Activated CD8-positive, alpha-beta T cell treated with anti-CD3 and anti-CD28 coated beads, Interleukin-2, amount 10 ng/mL, durations not matched to agents 7 days and 5 days (primary cell): ENCODE data around the gene TCIRG1. TPM values are rescaled to one million over a fixed set of nuclear protein-coding genes. Genes with fewer than 3 reads are reported as not detected.

Experiments used
- ATAC-seq: fragments of 150-1000 bp; cut with Tn5 transposase; one replicate; pipeline ENCODE4 v1.10.0; 2021; ENCODE audit warnings: moderate library complexity
- CTCF ChIA-PET: fragments of 350-600 bp; sonication (Branson Sonifier 250); formaldehyde crosslinking; loops from one replicate; lab custom pipeline; 2021; ENCODE audit warnings: antibody characterized with exemption; lab: Charles Lee
- POLR2A ChIA-PET: fragments of 350-600 bp; sonication (Branson Sonifier 250); formaldehyde crosslinking; loops from one replicate; lab custom pipeline; 2021; ENCODE audit warnings: antibody characterized with exemption; lab: Charles Lee
- DNase-seq: peaks from one replicate; pipeline ENCODE4 v3.0.0-alpha.2; 2020
- H3K27ac Mint-ChIP-seq: one replicate; pipeline ENCODE4 v1.8.0; 2021; ENCODE audit warnings: mild to moderate bottlenecking, mixed read lengths
- H3K27me3 Mint-ChIP-seq: one replicate; pipeline ENCODE4 v1.8.0; 2021; ENCODE audit warnings: low read depth, mixed read lengths
- H3K36me3 Mint-ChIP-seq: one replicate; pipeline ENCODE4 v1.8.0; 2021; ENCODE audit warnings: low read depth, mixed read lengths
- H3K4me1 Mint-ChIP-seq: one replicate; pipeline ENCODE4 v1.8.0; 2021; ENCODE audit warnings: low read depth, mixed read lengths
- H3K4me3 Mint-ChIP-seq: one replicate; pipeline ENCODE4 v1.8.0; 2021; ENCODE audit warnings: mild to moderate bottlenecking, mixed read lengths
- H3K9me3 Mint-ChIP-seq: one replicate; pipeline ENCODE4 v1.8.0; 2022; ENCODE audit warnings: mixed read lengths; ENCODE audit not compliant: insufficient read depth
- total RNA-seq, 2 experiments: library from RNA; stranded (reverse); gene quantifications; one replicate each; pipeline ENCODE4 v1.2.3, GENCODE V29; 2021

Gene TCIRG1
- total RNA-seq, 2 experiments from 2014 or later: 238 to 263 TPM

GRCh38 chr11:68008381-68009337, 30.2 kb upstream of the TCIRG1 start:
- Mint-ChIP-seq H3K9me3 (no peaks in the 10 kb centered on the region), H3K36me3 (no peaks in the 10 kb centered on the region), H3K4me1 (peaks cover 30% of the 10 kb centered on the region), H3K27me3 (no peaks in the 10 kb centered on the region), H3K4me3 (no peak overlapping the region), H3K27ac (no peak overlapping the region)
- ChIA-PET CTCF (interaction anchor here (0.8 to 1.9 kb wide), 6 partner anchors 14 to 203 kb away, joined by 3 to 6 read pairs (median 4); no protein-coding TSS in a partner anchor), POLR2A (no interaction called here)
- DNase-seq: no peak
- ATAC-seq: no peak

DNA sequence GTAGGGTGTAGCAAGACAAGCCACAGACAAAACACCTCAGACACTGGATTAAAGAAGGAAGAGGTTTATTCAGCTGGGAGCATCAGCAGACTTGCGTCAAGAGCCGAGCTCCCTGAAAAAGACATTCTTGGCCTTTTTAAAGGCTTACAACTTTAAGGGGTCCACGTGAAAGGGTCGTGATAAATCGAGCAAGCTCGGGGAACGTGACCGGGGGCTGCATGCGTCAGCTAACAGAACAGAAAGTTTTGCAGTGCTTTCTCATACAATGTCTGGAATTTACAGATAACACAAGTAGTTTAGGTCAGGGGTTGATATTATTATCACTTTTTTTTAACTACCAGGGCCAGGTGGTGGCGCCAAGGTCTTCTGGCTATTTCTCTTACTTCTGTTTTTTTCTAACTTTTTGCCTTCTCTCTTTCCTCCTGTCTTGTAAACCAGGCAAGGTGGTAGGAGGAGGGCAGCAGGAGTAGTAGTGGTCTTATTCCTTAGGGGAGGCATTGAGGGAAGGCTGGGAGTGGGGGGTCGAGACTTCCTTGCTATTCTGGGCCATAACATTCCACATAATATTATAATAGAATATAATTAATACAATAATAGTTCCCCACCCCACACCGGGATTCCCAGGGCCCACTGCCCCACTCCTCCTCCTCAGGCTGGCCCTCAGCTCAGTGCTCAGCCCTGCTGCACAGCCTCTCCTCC, 29.3 kb upstream of the TCIRG1 start:
- ChIA-PET POLR2A (no interaction called here), CTCF (interaction anchor here (0.8 to 1.9 kb wide), 5 partner anchors 15 to 203 kb away, joined by 3 to 6 read pairs (median 4); no protein-coding TSS in a partner anchor)
- Mint-ChIP-seq H3K36me3 (no peaks in the 10 kb centered on the region), H3K4me3 (no peak overlapping the region), H3K9me3 (no peaks in the 10 kb centered on the region), H3K27ac (peak overlapping the region; percentile 49), H3K4me1 (peaks cover 25% of the 10 kb centered on the region), H3K27me3 (no peaks in the 10 kb centered on the region)
- ATAC-seq (no peak), DNase-seq (peak; percentile 47)

DNA sequence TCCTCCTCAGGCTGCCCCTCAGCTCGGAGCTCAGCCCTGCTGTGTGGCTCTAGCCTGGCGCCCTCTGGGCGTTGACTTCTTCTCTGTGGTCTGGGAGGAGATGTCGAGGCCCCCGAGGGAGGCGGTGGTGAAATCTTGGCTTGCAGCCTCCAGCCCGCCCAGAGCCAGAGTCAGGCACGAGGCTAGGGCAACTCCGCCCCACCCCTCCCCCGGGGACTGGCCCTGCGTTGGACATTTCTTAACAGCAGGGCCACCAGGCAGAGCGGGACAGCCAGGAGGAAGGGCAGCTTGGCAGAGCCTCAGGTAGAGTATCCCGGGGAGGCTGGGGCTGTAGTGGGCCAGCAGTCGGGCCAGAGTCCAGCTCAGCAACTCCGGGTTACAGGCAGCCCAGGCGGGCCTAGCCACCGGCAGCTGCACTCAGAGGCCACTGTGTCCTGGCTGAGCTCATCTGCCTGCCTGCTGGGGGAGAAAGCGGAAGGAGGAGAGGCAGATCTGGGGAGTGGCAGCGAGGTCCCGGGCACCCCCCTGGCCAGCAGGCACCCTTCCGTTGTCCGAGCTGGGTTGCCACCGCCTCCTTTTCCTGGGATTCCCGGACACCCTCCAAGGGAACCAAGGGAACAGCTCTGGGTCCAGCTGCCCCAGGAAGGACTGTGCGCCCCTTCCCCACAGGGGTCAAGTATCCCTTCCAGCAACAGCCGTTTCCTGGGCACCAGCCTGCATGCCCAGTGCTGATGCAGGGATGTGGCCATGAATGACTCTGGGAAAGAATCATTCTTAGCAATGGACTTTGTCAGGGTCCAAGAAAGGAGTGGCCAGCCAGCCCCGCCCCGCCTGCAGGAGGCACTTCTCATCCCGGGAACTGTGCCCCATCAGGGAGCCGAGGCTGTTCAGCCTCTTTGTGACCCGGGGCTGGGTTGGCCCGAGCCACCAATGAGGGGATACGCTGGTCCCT, 28.5 kb upstream of the TCIRG1 start, which contains the start of gene ALDH3B1:
Gene ALDH3B1 (plus strand): TSS at position 238 of the 952 bp plus-strand sequence. CDS start 4,971 bp downstream, outside the sequence.
- POLR2A ChIA-PET: no interaction called here

GRCh38 chr11:68011051-68011943, 27.5 kb upstream of the TCIRG1 start:
- ATAC-seq (no peak), DNase-seq (no peak)
- POLR2A ChIA-PET: no interaction called here
- H3K4me3 Mint-ChIP-seq: no peak overlapping the region
- H3K27me3 Mint-ChIP-seq: no peaks in the 10 kb centered on the region
- H3K4me1 Mint-ChIP-seq: peaks cover 18% of the 10 kb centered on the region
- CTCF ChIA-PET: interaction anchor here (0.8 to 1.3 kb wide), 2 partner anchors 13 to 195 kb away, joined by 4 to 5 read pairs; no protein-coding TSS in a partner anchor
- H3K36me3 Mint-ChIP-seq: no peaks in the 10 kb centered on the region
- no peak overlapping the region for H3K27ac Mint-ChIP-seq
- H3K9me3 Mint-ChIP-seq: no peaks in the 10 kb centered on the region

More for the DNA sequence above, 28.5 kb upstream of the TCIRG1 start, which contains the start of gene ALDH3B1:
- Mint-ChIP-seq H3K4me1 (peaks cover 20% of the 10 kb centered on the region), H3K36me3 (no peaks in the 10 kb centered on the region), H3K4me3 (no peak within 1 kb of the TSS), H3K9me3 (no peaks in the 10 kb centered on the region), H3K27me3 (no peaks in the 10 kb centered on the region), H3K27ac (peak within 1 kb of the TSS; percentile 49)
- CTCF ChIA-PET: interaction anchor here (0.8 to 1.9 kb wide), 4 partner anchors 12 to 202 kb away, joined by 4 to 6 read pairs (median 6); no protein-coding TSS in a partner anchor
- DNase-seq (no peak), ATAC-seq (peak; percentile 23)

GRCh38 chr11:68012044-68012842, 26.6 kb upstream of the TCIRG1 start:
- Mint-ChIP-seq H3K27ac (no peak overlapping the region), H3K9me3 (no peaks in the 10 kb centered on the region), H3K4me3 (no peak overlapping the region), H3K27me3 (no peaks in the 10 kb centered on the region), H3K36me3 (no peaks in the 10 kb centered on the region), H3K4me1 (peaks cover 16% of the 10 kb centered on the region)
- ATAC-seq: no peak
- POLR2A ChIA-PET: no interaction called here
- DNase-seq: no peak
- CTCF ChIA-PET: interaction anchor here (0.5 kb wide), 1 partner anchor 197 kb away, joined by 3 read pairs; no protein-coding TSS in a partner anchor

- H3K27me3 Mint-ChIP-seq: no peaks in the 10 kb centered on the region
- ATAC-seq: no peak
- POLR2A ChIA-PET: no interaction called here
These were observed 25.8 kb upstream of the TCIRG1 start for GRCh38 chr11:68012843-68013610.

DNA sequence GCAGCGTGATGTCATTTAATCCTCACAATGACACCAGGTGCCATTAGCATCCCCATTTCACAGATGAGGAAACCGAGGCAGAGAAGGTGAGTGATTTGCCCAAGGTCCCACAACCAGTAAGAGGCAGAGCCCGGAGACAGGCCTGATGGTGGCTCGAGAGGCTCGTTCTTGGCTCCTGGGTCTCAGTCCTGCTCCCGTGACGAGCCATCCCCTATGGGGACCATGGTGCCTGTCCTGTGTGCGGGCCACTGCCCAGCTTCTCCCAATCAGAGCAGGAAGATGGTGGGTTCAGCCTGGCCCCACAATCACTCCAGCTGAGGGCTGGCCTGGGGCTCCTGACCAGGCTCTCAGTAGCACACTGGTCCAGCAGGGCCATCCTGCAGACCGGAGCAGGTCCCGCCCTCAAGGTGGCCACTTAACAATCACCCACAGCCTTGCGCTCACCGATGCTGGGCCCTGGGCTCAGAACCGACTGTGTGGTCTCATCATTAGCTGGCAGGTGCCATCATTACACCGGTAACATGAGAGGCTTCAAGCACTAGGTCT, 25.1 kb upstream of the TCIRG1 start:
- peaks cover 16% of the 10 kb centered on the region for H3K4me1 Mint-ChIP-seq
- no peaks in the 10 kb centered on the region for H3K27me3 Mint-ChIP-seq
- H3K9me3 Mint-ChIP-seq: no peaks in the 10 kb centered on the region
- no peak overlapping the region for H3K4me3 Mint-ChIP-seq
- no peak for ATAC-seq
- ChIA-PET POLR2A (no interaction called here), CTCF (no interaction called here)
- H3K27ac Mint-ChIP-seq: no peak overlapping the region
- DNase-seq: no peak
- H3K36me3 Mint-ChIP-seq: no peaks in the 10 kb centered on the region

More at GRCh38 chr11:68012843-68013610, 25.8 kb upstream of the TCIRG1 start:
- H3K27ac Mint-ChIP-seq: no peak overlapping the region
- no peak for DNase-seq
- no peaks in the 10 kb centered on the region for H3K9me3 Mint-ChIP-seq
- no peak overlapping the region for H3K4me3 Mint-ChIP-seq
- CTCF ChIA-PET: interaction anchor here (0.5 kb wide), 1 partner anchor 196 kb away, joined by 3 read pairs; no protein-coding TSS in a partner anchor
- H3K36me3 Mint-ChIP-seq: no peaks in the 10 kb centered on the region
- peaks cover 16% of the 10 kb centered on the region for H3K4me1 Mint-ChIP-seq

DNA sequence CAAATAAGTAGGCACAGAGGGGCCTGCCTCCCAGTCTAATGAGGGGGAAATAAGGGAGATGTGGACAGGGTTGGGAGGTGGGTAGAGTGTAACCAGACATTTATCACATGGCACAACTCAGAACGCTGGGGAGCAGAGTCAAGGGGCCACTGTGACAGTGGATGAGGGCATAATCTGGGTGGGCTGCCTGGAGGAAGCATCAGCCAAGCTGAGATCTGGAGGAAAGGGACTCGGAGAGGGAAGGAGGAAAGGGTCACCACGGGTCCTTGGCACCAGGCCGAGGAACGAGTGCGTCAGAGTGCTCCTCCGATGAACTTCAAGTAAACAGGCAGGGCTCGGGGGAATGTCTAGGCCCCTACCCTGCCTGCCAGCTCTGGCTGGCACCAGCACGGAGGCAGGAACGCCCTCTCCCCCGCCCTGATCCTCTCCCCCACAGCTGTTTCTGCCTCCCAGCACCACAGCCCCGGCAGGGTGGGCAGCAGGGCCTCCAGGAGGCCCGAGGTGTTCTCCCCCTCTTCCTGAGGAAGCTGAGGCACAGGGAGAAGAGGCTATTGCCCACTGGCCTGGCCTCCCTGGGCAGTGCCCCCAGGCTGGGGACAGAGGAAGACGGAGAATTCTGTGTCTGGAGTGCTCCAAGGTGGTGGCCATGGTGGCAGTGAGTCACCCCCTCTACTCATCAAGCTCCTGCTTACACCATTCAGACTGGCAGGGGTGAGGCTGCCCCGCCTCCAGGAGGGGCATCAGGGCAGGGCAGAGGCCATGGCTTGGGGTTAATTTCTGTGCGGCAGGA, 24.5 kb upstream of the TCIRG1 start:
- Mint-ChIP-seq H3K4me1 (peaks cover 9% of the 10 kb centered on the region), H3K27me3 (no peaks in the 10 kb centered on the region), H3K9me3 (no peaks in the 10 kb centered on the region), H3K27ac (no peak overlapping the region), H3K4me3 (no peak overlapping the region), H3K36me3 (no peaks in the 10 kb centered on the region)
- POLR2A ChIA-PET: no interaction called here
- DNase-seq (no peak), ATAC-seq (peak; percentile 17)
- CTCF ChIA-PET: no interaction called here
